Measurements from ENCODE around the gene RNF150.

The RNF150 gene

DNA sequence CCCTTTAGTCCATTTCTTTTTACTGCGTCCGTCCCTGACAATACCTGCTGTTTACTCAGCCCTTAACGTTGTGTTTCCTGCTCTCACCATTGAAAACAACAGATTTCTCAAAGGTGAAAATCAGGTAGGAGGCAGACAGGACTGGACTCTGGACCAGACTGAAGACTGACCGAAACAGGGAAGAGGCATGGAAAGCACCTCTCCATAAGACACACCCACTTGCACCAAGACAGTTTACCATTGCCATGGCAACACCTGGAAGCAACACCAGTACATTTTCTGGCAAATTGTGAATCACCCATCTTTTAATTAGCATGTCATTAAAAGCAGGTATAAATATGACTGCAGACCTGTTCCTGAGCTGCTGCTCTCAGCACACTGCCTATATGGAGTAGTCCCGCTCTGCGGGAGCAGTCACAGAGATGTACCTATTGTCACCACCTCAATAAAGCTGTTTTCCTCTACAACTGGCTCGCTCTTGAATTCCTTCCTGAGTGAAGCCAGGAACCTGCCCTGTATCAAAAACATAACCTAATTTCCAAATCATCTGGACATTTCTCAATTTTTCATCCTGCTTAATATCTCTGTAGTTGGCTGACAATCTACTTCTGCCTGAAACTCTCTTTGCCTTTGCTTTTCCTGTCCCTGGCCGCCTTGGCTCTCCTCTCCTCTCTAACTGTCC is 117.0 kb downstream of the RNF150 start:
- peaks cover 7% of the 10 kb centered on the region; the same call in 1 of the 2 replicates for H3K4me1 ChIP-seq (ENCODE audit: control insufficient read depth, insufficient read depth, low read length)
- ChIA-PET POLR2A (no interaction called here), CTCF (no interaction called here)
- no peaks in the 10 kb centered on the region for H3K36me3 ChIP-seq (ENCODE audit: control insufficient read depth in 2 of 2, insufficient read depth in 1 of 2, low read length in 2 of 2)
- H3K27ac ChIP-seq (ENCODE audit: extremely low read depth, low read depth, low read length), result no peak overlapping the region
- no peak for TF ChIP-seq ZNF664 (tag by site-specific recombination; IDR thresholded peaks at IDR 0.05)
- TF ChIP-seq, protein P1, sequence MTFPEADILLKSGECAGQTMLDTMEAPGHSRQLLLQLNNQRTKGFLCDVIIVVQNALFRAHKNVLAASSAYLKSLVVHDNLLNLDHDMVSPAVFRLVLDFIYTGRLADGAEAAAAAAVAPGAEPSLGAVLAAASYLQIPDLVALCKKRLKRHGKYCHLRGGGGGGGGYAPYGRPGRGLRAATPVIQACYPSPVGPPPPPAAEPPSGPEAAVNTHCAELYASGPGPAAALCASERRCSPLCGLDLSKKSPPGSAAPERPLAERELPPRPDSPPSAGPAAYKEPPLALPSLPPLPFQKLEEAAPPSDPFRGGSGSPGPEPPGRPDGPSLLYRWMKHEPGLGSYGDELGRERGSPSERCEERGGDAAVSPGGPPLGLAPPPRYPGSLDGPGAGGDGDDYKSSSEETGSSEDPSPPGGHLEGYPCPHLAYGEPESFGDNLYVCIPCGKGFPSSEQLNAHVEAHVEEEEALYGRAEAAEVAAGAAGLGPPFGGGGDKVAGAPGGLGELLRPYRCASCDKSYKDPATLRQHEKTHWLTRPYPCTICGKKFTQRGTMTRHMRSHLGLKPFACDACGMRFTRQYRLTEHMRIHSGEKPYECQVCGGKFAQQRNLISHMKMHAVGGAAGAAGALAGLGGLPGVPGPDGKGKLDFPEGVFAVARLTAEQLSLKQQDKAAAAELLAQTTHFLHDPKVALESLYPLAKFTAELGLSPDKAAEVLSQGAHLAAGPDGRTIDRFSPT (tag by site-specific recombination; IDR thresholded peaks at IDR 0.05), result no peak
- no peak for TF ChIP-seq ZNF19 (tag by site-specific recombination; IDR thresholded peaks at IDR 0.05; ENCODE audit: low read depth)
- no peak for TF ChIP-seq ZNF785 (tag by site-specific recombination; IDR thresholded peaks at IDR 0.05)
- TF ChIP-seq KLF16 (tag by site-specific recombination; IDR thresholded peaks at IDR 0.05), result no peak
- TF ChIP-seq GFI1B (tag by site-specific recombination; IDR thresholded peaks at IDR 0.05), result no peak
- TF ChIP-seq ZNF416 (tag by site-specific recombination; IDR thresholded peaks at IDR 0.05), result no peak
- TF ChIP-seq ZNF629 (tag by site-specific recombination; IDR thresholded peaks at IDR 0.05), result no peak
- TF ChIP-seq MYNN (tag by site-specific recombination; IDR thresholded peaks at IDR 0.05; ENCODE audit: borderline replicate concordance), result no peak
- TF ChIP-seq ZBTB17 (tag by site-specific recombination; IDR thresholded peaks at IDR 0.05), result no peak
- no peak for TF ChIP-seq ZNF768 (tag by site-specific recombination; IDR thresholded peaks at IDR 0.05)
- TF ChIP-seq ZNF426 (tag by site-specific recombination; IDR thresholded peaks at IDR 0.05), result no peak
- TF ChIP-seq, protein P2, sequence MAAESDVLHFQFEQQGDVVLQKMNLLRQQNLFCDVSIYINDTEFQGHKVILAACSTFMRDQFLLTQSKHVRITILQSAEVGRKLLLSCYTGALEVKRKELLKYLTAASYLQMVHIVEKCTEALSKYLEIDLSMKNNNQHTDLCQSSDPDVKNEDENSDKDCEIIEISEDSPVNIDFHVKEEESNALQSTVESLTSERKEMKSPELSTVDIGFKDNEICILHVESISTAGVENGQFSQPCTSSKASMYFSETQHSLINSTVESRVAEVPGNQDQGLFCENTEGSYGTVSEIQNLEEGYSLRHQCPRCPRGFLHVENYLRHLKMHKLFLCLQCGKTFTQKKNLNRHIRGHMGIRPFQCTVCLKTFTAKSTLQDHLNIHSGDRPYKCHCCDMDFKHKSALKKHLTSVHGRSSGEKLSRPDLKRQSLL (tag by site-specific recombination; IDR thresholded peaks at IDR 0.05), result no peak
- no peak for TF ChIP-seq ZNF544 (tag by site-specific recombination; IDR thresholded peaks at IDR 0.05)
- no peak for TF ChIP-seq KLF10 (tag by site-specific recombination; IDR thresholded peaks at IDR 0.05)
- TF ChIP-seq ZNF324 (tag by site-specific recombination; IDR thresholded peaks at IDR 0.05), result no peak
- no peak for TF ChIP-seq ZNF707 (tag by site-specific recombination; IDR thresholded peaks at IDR 0.05)
- TF ChIP-seq ZNF843 (tag by site-specific recombination; IDR thresholded peaks at IDR 0.05), result no peak
- H3K9me3 ChIP-seq (ENCODE audit: control insufficient read depth, insufficient read depth, low read depth, low read length), result no peaks in the 10 kb centered on the region
- H3K4me3 ChIP-seq (ENCODE audit: low read depth, low read length), result no peak overlapping the region

GRCh38 chr4:141013899-141014298 is 119.4 kb downstream of the RNF150 start:
- POLR2A ChIA-PET, result no interaction called here
- Histone ChIP-seq H3K4me1 (ENCODE audit: control insufficient read depth, insufficient read depth, low read length) (no peaks in the 10 kb centered on the region), H3K4me3 (ENCODE audit: low read depth, low read length) (no peak overlapping the region), H3K9me3 (ENCODE audit: control insufficient read depth, insufficient read depth, low read depth, low read length) (no peaks in the 10 kb centered on the region), H3K27ac (ENCODE audit: extremely low read depth, low read depth, low read length) (no peak overlapping the region), H3K36me3 (ENCODE audit: control insufficient read depth in 2 of 2, insufficient read depth in 1 of 2, low read length in 2 of 2) (no peaks in the 10 kb centered on the region)
- CTCF ChIA-PET, result no interaction called here
- TF ChIP-seq ZNF623 (tag by site-specific recombination; IDR thresholded peaks at IDR 0.05) (no peak), ZNF132 (tag by site-specific recombination; IDR thresholded peaks at IDR 0.05; ENCODE audit: borderline replicate concordance) (no peak), ZNF280C (tag by site-specific recombination; IDR thresholded peaks at IDR 0.05) (no peak), ZNF433 (tag by site-specific recombination; IDR thresholded peaks at IDR 0.05; ENCODE audit: low read depth) (no peak), PRDM4 (tag by site-specific recombination; IDR thresholded peaks at IDR 0.05) (no peak), ZNF48 (tag by site-specific recombination; IDR thresholded peaks at IDR 0.05) (no peak), ZNF214 (tag by site-specific recombination; IDR thresholded peaks at IDR 0.05; ENCODE audit: borderline replicate concordance) (no peak), ZSCAN18 (tag by site-specific recombination; IDR thresholded peaks at IDR 0.05) (no peak), ZFHX2 (tag by site-specific recombination; conservative IDR thresholded peaks at IDR 0.05) (no peak), ZNF335 (tag by site-specific recombination; conservative IDR thresholded peaks at IDR 0.05) (no peak)
